PFSK-1 (cell line): ENCODE results near the gene CCDC80.

Source experiments
- FOXP2 ChIP-seq: optimal IDR thresholded peaks from 2 replicates; pipeline ENCODE3; 2011; ENCODE audit warnings: borderline replicate concordance, control low read depth, inconsistent platforms; ENCODE audit not compliant: insufficient read depth; ENCODE audit errors: extremely low read length, extremely low read depth
- POLR2AphosphoS5 ChIP-seq: IDR thresholded peaks from 2 replicates; pipeline ENCODE4 v1.6.1; 2012; ENCODE audit warnings: low read depth, mild to moderate bottlenecking, control low read depth, low read length, moderate library complexity
- SIN3A ChIP-seq: IDR thresholded peaks from 2 replicates; pipeline ENCODE4 v1.6.1; 2012; ENCODE audit warnings: mild to moderate bottlenecking, low read length, moderate library complexity, borderline replicate concordance; ENCODE audit not compliant: insufficient read depth
- TAF1 ChIP-seq: IDR thresholded peaks from 2 replicates; pipeline ENCODE4 v1.6.1; 2012; ENCODE audit warnings: low read length, control low read depth, borderline replicate concordance; ENCODE audit not compliant: insufficient read depth
- TF ChIP-seq, protein P1 (sequence below), 2 experiments: IDR thresholded peaks; 2 replicates each; pipeline versions ENCODE4 v1.6.1 to v1.8.0; 2011 to 2012; ENCODE audit warnings: low read depth in 2 of 2, low read length in 2 of 2, control low read depth in 1 of 2, inconsistent platforms in 1 of 2, mild to moderate bottlenecking in 1 of 2, moderate library complexity in 1 of 2; ENCODE audit not compliant: insufficient read depth in 1 of 2

Gene CCDC80

DNA sequence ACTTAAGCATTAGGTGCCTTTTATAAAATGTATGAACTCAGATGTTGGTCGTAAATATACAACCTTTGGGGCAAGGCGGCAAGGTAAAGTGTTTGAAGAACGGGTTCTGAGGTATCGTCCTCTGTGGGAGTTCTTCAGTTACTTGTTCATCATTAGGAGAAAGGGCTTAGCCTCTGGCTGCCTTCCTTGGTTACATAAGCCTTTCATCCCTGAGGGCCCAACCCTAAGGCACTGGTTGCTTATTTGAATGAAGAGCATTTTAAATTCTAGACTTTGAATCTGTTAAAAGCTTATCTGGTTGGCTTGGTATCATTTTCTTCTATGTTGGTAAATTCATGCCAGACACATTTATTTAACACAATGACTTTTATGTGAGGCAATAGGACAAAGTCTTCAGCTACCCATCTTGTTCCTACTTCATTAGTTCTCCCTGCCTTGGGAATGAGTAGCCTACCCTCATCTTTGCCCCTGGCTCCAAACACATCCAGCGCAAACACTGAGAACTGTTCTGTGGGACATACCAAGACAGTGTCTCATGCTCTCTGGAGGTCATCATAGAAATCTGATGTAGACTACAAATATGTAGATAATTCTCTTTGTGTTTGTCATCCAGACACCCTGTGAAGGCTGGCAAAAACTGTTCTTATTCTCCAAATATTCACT lies 12.4 kb upstream of the CCDC80 start:
- TF ChIP-seq TAF1 = no peak
- no peak for TF ChIP-seq SIN3A
- no peak for TF ChIP-seq FOXP2
- no peak for TF ChIP-seq POLR2AphosphoS5
- TF ChIP-seq, protein P1, sequence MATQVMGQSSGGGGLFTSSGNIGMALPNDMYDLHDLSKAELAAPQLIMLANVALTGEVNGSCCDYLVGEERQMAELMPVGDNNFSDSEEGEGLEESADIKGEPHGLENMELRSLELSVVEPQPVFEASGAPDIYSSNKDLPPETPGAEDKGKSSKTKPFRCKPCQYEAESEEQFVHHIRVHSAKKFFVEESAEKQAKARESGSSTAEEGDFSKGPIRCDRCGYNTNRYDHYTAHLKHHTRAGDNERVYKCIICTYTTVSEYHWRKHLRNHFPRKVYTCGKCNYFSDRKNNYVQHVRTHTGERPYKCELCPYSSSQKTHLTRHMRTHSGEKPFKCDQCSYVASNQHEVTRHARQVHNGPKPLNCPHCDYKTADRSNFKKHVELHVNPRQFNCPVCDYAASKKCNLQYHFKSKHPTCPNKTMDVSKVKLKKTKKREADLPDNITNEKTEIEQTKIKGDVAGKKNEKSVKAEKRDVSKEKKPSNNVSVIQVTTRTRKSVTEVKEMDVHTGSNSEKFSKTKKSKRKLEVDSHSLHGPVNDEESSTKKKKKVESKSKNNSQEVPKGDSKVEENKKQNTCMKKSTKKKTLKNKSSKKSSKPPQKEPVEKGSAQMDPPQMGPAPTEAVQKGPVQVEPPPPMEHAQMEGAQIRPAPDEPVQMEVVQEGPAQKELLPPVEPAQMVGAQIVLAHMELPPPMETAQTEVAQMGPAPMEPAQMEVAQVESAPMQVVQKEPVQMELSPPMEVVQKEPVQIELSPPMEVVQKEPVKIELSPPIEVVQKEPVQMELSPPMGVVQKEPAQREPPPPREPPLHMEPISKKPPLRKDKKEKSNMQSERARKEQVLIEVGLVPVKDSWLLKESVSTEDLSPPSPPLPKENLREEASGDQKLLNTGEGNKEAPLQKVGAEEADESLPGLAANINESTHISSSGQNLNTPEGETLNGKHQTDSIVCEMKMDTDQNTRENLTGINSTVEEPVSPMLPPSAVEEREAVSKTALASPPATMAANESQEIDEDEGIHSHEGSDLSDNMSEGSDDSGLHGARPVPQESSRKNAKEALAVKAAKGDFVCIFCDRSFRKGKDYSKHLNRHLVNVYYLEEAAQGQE (IDR thresholded peaks at IDR 0.05; ENCODE audit: insufficient read depth in 1 of 2, low read depth in 2 of 2, low read length in 2 of 2) = no peak

DNA sequence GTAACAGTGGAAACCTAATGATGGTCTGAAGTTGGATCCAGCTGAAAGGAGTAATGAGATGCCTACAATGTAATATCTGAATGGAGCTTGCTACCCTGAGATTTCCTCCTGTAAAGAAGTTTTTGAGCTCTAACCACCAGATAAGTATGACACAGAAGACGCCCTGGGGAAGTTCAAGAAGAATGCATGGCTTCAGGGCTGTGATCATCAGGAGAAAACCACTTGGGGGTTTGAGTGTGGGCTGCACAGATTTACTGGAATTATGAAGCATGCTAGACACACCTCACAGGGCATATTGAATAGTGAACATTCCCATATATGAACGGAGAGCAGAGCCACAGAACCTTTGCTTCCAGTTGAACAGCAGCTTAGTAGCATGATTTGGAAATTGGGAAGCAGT lies 10.6 kb upstream of the CCDC80 start:
- no peak for TF ChIP-seq POLR2AphosphoS5
- TF ChIP-seq, protein P1 (IDR thresholded peaks at IDR 0.05; ENCODE audit: insufficient read depth in 1 of 2, low read depth in 2 of 2, low read length in 2 of 2) = no peak
- no peak for TF ChIP-seq FOXP2
- no peak for TF ChIP-seq SIN3A
- no peak for TF ChIP-seq TAF1

DNA sequence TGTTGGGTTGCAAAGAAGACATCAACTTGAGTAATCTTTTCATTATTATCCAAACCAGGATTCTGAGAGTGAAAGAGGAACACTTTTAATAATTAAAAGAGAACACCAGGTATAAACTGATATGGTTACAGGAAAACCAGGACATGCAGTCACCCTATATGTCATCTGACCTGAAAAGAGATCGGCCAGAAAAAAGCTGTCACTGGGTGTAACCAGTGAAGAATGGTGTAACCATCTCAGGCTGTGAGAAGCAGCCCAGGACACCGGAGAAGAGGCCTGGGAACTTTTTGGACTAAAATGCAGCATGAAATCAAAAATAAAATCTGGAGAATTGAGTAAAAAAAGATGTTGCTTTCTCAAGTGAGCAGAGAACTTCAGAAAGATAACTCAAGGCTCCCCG lies 10.1 kb upstream of the CCDC80 start:
- TF ChIP-seq FOXP2 (no peak), TAF1 (no peak), POLR2AphosphoS5 (no peak), SIN3A (no peak)
- TF ChIP-seq, protein P1 (IDR thresholded peaks at IDR 0.05; ENCODE audit: insufficient read depth in 1 of 2, low read depth in 2 of 2, low read length in 2 of 2) = no peak

DNA sequence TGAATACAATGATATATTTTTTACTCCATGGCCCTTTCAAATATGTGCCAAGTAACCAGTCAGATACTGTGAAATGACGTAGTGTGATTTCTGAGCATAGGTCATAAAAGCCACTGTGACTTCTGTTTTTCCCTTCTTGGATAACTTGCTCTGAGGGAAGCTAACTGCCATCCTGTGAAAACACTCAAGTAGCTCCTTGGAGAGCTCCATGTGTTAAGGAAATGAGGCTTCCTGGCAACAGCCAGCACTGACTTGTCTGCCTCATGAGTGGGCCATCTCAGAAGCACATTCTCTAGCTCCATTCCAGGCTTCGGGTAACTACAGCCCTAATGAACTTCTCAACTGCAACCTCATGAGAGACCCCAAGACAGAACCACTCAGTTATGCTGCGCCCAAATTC lies 9.5 kb upstream of the CCDC80 start:
- no peak for TF ChIP-seq SIN3A
- no peak for TF ChIP-seq POLR2AphosphoS5
- TF ChIP-seq, protein P1 (IDR thresholded peaks at IDR 0.05; ENCODE audit: insufficient read depth in 1 of 2, low read depth in 2 of 2, low read length in 2 of 2) = no peak
- no peak for TF ChIP-seq TAF1
- no peak for TF ChIP-seq FOXP2

DNA sequence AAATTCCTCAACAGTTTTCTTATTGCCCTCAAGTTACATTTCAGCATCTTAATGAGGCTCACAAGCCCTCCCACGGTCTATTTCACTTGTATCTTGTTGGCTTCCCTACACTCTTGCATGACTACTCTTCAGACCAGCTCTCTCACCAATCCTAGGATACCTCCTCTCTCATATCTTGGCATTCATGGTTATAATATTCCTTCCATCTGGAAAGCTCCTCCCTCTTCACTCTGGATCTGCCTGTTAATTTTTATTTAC lies 8.5 kb upstream of the CCDC80 start:
- no peak for TF ChIP-seq POLR2AphosphoS5
- TF ChIP-seq TAF1 = no peak
- TF ChIP-seq, protein P1 (IDR thresholded peaks at IDR 0.05; ENCODE audit: insufficient read depth in 1 of 2, low read depth in 2 of 2, low read length in 2 of 2) = no peak
- TF ChIP-seq FOXP2 = no peak
- TF ChIP-seq SIN3A = no peak
